CD4-positive, alpha-beta T cell treated with Interleukin-4 for 1 hour (primary cell): ENCODE data around the gene SSC5D.

Experiments used
- DNase-seq, 2 donors: peaks; one replicate each; pipeline ENCODE4 v3.0.0-alpha.2; 2020 to 2022

The SSC5D gene

DNA sequence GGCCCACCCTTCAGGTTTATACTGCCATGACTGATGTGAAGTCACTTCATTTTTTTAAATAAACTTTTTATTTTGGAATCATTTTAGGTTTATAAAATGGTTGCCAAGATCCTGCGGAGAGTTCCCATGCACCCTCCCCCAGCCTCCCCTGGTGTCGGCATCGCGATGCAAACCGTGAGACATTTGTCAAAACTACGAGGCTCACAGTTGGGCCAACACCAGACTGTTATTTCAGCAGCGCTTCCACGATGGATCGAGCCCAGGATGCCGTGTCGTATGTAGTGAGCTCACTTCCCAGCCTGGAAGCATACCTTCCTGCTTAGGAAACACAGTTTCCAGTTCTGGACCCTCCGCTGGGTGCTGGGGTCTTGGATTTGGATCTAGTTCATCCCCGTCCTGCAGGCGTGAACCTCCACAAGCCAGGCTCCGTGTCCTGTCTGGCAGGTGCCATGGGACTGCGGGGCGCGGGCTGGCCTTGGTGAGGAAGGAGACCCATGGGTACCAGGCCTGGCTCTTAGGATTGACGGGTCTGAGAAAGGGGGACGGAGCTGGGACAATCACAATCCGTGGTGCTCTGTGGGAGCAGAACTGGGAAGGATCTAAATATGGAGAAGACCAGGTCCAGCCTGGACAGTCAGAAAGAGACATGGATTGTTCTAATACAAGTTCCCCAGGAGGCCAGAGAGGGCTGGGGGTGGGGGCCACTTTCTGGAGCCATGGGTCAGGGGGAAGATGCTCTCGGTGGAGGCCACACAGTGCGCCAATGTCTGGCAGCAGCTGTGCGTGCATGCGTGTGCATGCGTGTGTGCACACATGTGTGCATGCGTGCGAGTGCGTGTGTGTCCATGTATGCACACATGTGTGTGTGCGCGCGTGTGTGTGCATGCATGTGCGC, 51.1 kb downstream of the SSC5D start:
- DNase-seq: no peak

DNA sequence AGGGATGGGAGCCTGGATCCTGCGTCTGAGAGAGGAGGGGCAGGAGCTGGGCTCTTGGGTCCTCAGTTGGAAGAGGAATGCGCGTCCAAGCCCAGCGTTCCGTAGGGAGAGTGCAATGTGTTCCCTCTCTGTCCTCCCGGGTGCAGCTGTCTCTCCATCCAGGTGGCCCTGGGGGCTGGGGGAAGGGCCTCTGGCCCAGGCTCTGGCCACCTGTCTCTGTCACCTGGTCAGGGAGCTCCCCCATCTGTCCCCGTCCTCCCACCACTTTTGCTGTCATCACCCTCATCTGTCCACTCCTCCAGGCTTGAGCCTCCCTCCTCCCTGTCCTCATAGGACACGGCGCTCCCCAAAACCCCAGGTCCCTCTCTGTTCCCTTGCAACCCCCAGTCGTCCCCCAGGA, 52.4 kb downstream of the SSC5D start:
- DNase-seq: no peak

DNA sequence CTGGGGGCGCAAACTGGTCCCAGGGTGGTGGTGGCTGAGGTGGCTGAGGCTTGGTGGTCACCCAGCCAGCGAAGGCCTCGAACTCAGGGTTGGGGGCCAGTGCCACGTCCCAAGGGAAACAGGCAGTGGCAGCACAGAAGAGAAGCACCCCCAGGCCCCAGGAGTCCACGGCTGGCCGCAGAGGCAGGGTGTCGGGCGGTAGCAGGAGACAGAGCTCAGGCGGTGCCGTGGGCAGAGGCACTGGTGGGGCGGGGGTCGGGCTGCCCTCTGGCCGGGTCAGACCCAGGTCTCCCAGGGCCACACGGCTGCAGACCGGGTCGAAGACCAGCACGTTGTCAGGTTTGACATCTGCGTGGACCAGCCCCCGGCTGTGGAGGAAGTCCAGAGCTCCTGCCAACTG, 52.9 kb downstream of the SSC5D start:
- DNase-seq: no peak

DNA sequence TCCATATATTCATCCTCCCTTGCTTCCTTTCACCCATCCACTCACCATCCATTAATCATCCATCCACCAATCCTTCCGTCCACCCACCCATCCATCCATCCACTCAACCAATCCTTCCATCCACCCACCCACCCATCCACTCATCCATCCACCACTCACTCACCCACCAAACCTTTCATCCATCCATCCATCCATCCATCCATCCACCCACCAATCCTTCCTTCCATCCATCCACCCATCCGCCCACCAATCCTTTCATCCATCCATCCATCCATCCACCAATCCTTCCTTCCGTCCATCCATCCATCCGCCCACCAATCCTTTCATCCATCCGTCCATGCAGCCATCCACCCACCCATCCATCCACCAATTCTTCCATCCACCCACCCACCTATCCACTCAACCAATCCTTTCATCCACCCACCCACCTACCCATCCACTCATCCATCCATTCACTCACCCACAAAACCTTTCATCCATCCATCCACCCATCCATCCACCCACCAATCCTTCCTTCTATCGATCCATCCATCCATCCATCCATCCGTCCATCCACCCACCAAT, 54.1 kb downstream of the SSC5D start:
- DNase-seq: no peak

DNA sequence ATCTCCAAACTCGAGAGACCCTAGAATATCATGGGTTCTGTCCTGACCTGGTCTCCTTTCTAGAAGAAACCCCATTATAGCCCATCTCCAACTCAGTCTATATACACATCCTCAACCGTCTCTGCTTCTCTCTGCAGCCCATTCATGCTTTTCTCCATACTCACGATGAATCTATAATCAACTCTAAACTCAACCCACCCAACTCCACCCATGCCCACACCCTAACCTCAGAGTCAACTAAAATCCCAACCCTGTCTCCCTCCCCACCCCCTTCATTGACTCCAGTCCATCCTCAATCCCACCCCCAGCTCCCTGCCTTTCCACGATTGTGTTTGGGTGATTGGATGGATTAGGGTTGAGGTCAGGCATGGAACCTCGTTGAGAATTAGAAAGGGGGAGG, 55.3 kb downstream of the SSC5D start:
- no peak for DNase-seq

DNA sequence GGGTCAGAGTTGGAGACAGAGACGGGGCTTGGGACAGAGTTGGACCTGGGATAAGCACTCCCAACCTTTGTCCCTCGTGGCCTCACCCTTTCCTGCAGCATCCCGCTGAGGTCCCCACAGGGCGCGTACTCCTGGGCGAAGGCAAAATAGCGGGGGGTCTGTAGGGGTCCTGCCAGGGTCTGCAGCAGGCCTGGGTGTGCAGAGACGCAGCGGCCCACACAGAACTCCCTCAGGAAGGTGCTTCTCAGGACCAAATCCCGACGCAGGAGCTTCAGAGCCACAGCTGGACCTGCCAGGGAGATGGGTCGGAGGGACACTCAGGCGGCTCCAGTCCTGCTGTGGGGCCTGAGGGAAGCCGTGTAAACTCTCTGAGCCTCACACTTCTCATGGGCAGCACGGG, 55.8 kb downstream of the SSC5D start:
- DNase-seq: no peak

DNA sequence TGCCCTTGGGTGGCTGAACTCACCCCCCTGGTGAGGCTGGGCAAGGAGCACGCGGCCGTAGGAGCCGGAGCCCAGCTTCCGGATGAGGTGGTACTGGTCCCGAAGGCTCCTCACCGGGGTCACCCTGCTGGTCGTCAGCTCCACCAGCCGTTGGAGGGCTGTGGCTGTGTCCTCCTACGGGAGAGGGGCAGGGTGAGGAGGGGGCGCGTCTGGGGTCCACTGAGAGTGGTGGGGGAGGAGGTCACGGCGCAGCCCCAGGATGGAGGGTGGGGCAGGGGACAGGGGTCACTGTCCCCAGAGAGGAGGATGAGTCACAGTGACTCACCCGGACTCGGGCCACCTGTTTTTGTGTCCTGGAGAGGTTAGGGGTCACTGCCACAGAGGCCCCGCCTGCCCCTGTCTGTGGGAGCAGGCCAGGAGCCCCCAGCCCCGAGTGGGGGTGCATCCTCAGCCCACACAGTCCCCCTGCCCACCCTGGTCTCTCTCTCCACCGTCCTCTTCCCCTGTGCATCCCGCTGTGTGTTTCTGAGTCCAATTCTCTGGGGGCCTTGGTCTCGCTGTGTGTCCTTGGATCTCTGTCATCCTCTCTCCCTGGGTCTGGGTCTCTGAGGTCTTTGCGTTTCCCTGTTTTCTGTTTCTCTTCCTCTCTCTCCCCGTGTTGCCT, 56.7 kb downstream of the SSC5D start:
- no peak for DNase-seq

DNA sequence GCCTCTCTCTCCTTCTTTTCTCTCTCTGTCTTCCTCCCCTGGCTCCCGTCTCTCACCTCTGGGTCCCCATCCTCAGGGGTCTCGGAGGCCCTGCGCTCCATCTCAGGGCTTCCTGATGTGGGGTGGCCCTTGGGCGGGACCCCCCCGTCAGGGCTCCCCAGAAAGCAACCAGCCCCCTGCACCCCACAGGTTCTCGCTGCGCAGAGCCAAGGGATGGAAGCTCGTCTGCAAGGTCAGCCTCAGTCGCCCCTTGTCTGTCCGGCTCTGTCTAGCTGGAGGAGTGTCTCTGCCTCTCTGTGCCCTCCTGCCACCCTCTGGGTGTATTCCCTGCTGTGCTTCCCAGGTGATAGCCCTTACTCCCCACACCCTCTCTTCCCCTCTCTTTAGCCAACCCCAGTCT, 57.2 kb downstream of the SSC5D start, which contains the start of gene SBK3:
Gene SBK3 (minus strand): TSS at position 101 of the 400 bp plus-strand sequence. CDS start 0 bp downstream, at position 101.
- no peak for DNase-seq

DNA sequence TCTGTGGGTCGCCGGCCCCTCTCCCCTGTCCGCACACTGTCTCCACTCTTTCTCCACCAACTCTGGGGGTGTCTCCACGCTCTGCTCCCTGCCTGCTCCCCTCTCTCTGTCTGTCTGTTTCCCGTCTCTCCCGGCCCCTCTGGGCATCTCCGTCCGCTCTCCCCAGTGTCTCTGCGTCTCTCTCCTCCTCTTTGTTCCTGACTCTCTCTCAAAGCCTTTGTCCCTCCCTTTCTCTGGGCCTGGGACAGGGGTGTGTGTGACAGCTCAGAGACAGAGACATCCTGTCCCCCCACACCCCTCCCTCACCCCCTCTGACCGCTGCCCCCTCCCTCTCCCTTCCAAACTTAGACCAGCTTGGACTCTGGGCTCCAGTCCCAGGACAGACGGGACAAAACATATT, 57.8 kb downstream of the SSC5D start:
- no peak for DNase-seq

DNA sequence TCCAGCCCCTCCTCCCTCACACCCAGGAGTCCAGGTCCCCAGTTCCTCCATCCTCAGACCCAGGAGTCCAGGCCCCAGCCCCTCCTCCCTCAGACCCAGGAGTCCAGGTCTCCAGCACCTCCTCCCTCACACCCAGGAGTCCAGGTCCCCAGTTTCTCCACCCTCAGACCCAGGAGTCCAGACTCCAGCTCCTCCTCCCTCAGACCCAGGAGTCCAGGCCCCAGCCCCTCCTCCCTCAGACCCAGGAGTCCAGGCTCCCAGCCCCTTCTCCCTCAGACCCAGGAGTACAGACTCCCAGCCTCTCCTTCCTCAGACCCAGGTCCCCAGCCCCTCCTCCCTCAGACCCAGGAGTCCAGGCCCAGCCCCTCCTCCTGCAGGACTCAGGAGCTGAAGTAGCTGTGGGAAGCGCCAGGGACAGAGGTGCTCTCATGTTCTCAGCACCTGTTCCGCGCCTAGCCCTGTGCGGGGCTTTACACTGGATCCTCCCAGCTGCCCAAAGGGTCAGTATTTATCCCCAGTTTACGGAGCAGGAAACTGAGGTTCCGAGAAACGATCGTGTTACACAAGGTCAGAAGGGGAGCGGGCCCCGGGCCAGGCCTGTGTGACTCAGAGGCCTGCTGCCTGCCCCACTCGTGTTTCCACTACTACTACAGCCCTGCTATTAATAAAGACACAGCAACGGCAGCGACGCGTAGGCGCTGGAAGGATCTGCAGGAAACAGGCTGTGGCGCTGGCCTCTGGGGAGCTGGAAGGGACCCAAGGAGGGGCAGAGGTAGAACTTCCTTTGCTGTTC, 58.8 kb downstream of the SSC5D start:
- no peak for DNase-seq

DNA sequence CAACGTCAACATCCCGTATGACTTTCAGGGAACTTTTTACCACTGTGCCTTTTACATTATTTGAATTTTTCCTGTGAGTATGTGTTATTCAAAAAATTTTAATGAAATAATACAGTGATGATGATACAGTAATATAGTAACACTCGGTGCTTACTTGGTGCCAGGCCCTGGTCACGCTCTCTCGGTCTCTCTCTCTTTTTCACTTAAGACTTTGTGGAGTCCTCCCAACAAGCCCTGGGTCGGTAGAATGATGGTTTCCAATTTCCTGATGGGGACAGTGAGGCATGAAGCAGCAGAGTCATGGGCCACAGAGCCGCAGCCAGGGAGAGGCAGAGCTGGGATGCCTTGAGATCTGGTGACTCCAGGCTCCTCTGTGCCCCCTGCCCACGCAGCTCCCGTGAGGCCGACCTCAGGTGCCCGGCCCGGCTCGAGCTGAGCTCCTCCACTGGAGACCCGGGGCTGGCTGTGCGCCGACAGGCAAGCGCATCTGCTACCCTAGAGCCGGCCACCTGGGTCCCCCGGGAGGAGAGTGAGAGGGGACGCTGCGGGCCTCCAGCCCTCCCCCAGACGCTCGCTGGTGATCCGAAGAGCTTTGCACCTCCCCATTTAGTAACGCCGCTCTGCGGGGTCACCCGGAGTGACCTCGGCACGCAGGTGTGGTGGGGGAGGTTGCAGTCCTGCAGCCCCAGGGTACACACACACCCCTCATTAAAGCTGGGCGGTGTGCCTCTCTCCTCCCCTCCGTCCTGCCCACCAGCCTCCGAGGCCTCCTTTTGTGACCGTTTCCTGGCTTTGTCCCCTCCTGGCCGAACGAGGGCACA, 61.5 kb downstream of the SSC5D start:
- no peak for DNase-seq

DNA sequence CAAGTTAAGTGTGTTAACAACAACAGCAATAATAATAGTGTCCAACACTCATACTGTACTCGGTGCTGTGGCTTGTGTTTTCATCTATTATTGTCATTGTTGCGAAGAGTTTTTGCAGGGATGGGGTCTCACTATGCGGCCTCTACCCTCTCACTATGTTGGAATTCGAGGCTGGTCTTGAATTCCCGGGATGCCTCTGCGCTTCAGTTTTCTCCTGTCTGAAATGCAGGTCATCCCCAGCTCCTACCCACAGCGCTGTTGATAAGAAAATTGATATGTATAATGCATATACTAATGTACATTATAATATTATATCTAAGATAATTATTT, 62.0 kb downstream of the SSC5D start:
- no peak for DNase-seq

DNA sequence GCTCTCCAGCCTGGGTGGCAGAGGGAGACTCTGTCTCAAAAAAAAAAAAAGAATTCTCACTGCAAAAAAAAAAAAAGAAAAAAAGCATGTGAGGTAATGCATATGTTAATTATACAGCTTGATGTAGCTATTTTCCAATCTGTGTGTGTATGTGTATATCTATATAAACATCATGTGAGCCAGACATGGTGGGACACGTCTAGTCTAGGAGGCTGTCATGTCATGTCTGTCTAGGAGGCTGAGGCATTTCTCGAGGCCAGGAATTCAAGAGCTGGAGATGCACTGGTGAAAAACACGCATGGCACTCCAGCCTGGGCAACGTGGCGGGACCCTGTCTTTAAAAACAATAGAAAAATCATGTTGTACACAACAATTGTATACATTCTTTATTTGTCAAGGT, 64.0 kb downstream of the SSC5D start:
- DNase-seq: no peak

DNA sequence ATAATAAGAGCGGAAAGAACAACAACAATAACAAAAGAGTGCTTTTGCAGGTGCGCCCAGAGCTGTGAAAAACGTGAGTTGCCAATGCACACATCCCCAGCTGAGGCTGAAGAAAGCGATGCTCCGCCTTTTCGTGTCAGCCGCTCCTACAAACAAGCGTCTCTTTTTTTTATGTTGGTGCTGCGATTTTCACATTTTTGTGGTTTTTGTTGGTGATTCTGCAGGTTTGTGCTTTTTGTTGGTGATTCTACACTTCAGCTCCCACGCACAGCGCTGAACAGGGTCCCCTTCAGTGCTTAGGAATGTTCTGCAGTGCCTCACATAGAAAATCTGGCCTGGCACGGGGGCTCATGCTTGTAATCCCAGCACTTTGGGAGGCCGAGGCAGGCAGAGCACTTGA, 64.4 kb downstream of the SSC5D start:
- no peak for DNase-seq

DNA sequence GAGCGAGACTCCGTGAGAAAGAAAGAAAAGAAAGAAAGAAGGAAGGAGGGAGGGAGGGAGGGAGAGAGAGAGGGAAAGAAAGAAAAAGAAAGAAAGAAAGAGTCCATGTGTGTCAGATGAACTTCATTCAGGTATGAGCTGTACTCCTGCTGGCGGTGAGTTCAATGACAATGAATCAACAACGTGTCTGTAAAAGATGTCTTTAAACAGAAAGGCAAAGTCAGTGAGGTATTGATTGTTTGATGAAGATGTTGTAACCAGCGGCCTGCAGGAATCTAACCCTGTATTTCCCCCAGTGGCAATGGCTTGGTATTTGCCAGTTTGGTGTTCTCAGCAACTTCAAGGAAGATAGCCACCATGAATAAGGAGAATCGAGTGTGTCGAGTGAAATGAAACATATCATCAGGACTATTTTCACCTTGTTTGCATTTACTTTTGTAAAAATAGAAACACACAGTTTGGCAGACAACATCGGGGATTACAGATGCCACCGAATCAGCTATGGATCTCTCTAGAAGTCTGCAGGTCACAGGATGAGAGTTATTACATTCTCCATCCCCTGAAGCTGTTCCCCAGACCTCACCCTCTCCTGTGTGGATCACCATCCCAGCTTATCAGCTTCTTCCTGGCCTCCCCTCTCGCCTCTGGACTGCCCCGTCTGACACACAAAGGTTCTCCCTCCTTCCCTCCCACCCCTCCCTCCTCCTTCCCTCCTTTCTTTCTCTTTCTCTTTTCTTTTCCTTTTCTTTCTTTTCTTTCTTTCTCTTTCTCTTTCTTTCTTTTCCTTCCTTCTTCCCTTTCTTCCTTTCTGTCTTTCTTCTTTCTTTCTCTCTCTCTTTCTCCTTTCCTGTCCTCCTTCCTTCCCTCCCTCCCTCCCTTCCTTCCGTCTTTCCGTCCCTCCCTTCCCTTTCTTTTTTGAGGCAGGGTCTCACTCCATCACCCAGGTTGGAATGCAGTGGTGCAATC, 65.3 kb downstream of the SSC5D start:
- no peak for DNase-seq

DNA sequence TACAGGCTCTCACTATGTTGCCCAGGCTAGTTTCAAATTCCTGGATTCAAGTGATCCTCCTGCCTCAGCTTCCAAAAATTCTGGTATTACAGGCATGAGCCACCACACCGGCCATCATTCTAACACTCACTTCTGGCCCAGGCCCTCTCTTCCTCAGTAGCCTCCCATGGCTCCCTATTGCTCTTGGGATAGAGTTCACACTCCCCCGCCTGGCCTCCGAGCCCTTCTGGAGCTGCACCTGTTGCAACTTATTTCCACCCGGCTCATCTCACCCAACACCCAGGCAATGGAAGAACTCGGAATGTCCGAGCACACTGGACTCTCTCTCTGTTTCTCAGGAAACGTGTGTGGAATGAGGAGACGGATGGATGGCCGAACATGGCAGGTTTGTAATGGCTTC, 66.1 kb downstream of the SSC5D start:
- DNase-seq: no peak

DNA sequence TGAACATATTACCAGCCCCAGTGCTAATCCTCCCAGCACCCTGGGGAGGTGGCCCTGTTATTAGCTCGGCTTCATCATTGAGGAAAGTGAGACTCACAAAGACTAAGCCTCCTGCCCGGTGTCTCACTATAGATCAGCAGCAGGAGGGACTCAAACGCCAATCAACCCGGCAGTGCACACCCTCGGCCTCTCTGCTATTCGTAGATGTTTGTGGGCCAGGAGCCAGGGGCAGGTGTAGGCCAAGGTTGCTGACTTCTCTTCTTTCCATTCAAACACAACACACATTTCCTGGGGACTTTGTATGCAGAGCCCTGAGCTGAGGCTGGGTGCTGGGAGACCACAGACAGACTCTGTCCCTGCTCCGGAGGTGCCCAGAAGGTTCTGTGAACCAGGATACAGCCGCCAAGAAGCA, 66.5 kb downstream of the SSC5D start:
- no peak for DNase-seq

DNA sequence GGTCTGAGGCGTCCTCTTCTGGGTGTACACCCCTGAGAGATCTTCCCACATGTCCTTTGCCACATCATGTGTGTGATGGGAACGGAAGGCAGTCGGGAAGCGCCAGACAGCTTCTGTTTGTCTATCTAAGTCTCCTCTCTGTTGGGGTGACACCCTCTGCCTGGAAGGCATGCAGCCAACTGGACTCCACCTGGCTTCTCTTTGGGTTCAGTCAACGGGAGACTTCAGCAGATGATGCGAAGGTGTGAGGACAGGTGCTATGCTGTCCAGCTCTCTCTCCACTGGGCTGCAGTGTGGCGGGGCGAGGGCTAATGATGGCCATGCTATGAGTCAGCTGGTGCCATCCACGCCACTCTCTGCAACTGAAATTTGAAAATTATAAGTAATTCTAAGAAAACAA, 71.4 kb downstream of the SSC5D start:
- no peak for DNase-seq

DNA sequence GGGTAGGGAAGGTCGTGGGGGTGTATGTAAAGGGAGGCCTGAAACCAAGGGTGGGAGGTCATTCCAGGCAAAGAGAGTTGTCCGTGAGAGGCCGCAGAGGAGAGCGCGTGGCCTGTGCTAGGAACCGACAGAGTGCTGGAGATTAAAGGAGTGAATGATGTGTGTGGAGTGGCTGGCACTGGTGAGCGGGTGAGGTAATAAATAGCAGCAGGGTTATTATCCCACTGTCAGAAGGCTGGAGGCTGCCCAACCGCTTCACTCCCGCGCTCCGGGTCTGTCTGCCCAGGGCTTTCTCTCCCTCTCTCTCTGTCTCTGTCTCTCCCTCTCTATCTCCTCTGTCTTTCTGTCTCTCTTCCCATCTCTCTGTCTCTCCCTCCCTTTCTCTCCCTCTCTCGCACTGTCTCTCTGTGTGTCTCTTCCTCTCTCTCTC, 75.0 kb downstream of the SSC5D start:
- DNase-seq: no peak

DNA sequence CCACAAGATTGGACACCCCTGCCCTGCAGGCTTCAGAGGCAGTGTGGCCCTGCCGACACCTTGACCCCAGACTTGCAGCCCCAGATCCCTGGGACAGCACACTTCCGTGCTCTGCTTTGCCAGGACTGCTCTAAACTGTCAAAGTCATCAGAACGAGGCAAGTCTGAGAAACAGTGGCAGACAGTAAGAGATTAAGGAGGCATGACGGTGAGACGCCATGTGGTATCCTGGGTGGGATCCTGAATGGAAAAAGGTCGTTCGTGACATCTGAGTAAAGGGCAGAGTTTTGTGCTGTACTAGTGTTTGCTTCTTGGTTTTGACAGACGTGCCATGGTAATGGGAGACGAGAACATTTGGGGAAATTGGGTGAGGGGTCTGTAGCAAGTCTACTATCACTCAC, 78.6 kb downstream of the SSC5D start:
- DNase-seq: no peak

DNA sequence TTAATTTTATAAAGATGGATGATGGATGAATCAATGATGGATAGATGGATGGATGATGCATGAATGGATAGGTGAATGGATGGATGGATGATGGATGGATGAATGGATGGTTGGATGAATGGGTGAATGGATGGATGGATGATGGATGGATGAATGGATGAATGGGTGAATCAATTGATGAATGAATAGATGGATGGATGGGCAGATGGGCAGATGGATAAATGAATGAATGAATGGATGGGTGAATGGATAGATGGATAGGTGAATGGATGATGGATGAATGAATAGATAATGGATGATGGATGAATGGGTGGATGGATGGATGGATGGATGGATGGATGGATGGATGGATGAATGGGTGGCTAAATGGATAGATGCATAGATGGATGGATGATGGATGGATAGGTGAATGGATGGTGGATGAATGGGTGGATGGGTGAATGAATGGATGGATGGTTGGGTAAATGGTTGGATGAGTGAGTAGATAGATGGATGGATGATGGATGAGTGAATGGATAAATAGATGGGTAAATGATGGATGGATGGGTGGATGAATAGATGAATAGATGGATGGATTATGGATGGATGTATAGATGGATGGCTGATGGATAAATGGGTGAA, 79.6 kb downstream of the SSC5D start:
- no peak for DNase-seq
